G401 (cell line): ENCODE results near the gene DBT. TPM values are rescaled to one million over a fixed set of nuclear protein-coding genes. Genes with fewer than 3 reads are reported as not detected.
"Not testable (repeated sequence)": the region's sequence is repeated elsewhere in the genome, so short reads cannot be mapped to it uniquely, and the experiment has no call there.

Source experiments
- DNase-seq: peaks from one replicate; pipeline ENCODE4 v3.0.0-alpha.2; 2015; ENCODE audit warnings: low spot score
- in situ Hi-C: cut with HindIII; loops from 2 replicates; pipeline ENCODE4 v1.10.0; 2016; ENCODE audit warnings: low sequenced_read_pairs, mixed read lengths
- total RNA-seq: library from RNA; depleted of rRNA; stranded (reverse); fragments of >200 nt; shearing (Covaris generic); gene quantifications from 2 replicates; pipeline ENCODE4 v1.2.3, GENCODE V29; 2014

Gene DBT
- total RNA-seq, 1 experiment from 2014 or later, result 4.2 TPM

- DNase-seq, result no peak
- in situ Hi-C loops, result no loop called here
Measured at GRCh38 chr1:100253552-100253951, 3.9 kb upstream of the DBT start.

GRCh38 chr1:100252901-100253300, 3.3 kb upstream of the DBT start:
- no peak for DNase-seq
- in situ Hi-C loops, result no loop called here

GRCh38 chr1:100250807-100251206, 1.2 kb upstream of the DBT start:
- in situ Hi-C loops, result no loop called here
- no peak for DNase-seq

DNA sequence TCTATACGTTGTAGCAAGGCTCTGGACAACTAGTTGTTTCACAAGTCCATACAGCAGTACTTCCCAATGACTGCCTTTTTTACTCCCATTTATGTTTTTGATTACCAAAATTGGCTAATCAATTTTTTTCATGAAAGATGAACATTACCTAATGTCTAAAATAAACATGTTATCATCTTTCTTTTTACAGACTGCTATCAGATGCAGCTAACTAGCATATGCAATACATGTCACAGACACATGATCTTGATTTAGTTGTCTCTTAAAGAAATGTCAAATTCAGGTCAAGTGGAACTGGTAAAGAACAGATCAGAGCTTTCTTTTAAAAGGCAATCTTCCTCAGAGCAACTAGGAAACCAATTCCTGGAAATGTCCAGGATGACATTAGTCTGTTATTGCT, 630 bp upstream of the DBT start:
- DNase-seq, result peak; percentile 21
- in situ Hi-C loops, result no loop called here

DNA sequence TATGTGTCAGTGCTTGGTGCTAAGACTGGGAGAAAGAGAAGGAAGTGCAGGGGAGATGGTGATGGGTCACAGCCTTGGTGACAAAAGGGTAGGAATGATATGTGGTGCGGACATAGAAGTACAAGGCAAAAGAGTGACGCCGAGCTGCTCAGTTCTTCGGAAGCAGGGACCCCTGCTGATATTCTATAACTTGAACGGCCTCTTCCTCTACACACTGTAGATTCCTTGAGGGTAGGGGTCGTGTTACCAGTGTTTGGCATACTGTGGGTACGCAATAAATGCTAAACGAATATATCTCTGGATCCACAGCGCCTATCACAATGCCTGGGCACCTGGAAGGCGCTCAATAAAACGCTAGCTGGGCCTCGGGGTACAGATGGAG, 488 bp downstream of the DBT start:
- in situ Hi-C loops, result no loop called here

DNA sequence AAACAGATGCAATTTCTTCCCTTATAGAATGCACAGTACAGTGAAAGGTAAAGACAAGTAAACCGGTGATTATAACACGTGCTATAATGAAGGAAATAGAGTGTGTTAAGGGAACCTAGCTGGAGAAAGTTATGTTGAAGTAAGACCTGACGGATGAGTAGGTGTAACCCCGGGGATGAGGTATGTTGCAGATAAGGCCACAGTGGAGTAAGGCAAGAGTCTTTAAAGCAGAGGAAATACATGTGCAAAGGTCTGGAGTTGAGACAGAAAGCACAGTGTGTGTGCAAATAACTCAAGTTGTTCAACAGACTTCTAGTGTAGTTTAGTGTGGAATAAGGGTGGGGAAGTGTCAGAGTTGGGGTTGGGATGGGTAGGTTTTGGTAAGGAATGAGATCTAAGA, 2.9 kb downstream of the DBT start:
- DNase-seq, result no peak
- in situ Hi-C loops, result no loop called here

More for the DNA sequence above, 488 bp downstream of the DBT start:
- no peak for DNase-seq

- no peak for DNase-seq
Measured at GRCh38 chr1:100240631-100241030, 9.0 kb downstream of the DBT start.

DNA sequence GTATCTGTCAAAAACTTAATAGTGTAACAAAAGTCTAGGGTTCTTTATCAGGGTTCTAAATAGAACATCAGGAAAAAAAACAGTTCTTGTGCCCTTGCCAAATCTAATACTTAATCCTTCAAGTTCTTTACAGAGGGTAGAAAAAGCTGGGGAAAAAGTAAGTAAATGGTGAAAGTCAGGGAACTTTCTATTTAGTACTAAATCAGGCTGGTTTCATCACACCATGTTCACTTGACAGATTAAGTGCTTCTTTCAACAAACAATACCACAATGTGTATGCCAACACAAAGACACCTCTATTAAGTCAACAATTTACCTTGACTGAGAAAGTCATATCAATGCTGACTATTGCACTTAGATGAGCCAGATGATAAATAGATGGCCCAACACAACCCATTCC, 9.7 kb downstream of the DBT start:
- DNase-seq, result no peak
- in situ Hi-C loops, result no loop called here

More at GRCh38 chr1:100240631-100241030, 9.0 kb downstream of the DBT start:
- in situ Hi-C loops, result no loop called here

DNA sequence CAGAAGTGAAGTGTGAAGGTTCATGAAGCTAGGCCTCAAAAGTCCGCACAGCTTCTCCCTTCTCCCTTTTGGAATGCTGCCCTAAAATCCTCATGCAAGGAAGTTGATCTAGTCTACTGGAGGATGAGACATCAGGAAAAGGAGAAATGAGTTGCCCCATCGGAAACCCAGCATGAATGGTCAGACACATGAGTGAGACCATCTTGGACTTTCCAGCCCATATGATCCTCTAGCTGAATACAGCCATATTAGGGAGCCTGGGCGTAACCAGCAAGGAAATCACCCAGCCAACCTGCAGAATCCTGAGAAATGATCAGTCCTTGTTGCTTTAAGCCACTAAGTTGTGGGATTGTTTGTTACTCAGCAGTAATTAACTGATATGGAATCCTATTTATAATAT, 12.5 kb downstream of the DBT start:
- in situ Hi-C loops, result no loop called here
- DNase-seq, result no peak

GRCh38 chr1:100234432-100234831, 15.2 kb downstream of the DBT start:
- no peak for DNase-seq
- in situ Hi-C loops, result no loop called here

DNA sequence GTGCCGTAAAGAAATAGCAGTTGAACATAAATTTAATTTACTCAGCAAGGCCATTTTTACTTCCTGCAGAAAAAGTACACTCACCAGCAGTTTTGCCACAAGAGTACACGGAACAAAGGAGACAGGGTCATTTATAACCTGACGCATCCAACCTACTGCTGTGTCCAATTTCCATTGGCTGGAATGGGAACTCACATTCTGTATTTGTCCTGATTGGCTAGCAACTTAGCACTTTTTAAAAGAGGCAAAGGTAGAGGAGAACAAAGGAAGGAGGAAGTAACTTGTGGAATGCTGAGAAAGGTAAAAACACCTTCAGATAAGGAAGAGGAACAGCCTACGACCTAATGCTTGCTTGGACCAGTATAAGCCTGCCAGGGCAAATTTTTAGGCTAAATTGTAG, 16.1 kb downstream of the DBT start:
- in situ Hi-C loops, result not testable (repeated sequence)

DNA sequence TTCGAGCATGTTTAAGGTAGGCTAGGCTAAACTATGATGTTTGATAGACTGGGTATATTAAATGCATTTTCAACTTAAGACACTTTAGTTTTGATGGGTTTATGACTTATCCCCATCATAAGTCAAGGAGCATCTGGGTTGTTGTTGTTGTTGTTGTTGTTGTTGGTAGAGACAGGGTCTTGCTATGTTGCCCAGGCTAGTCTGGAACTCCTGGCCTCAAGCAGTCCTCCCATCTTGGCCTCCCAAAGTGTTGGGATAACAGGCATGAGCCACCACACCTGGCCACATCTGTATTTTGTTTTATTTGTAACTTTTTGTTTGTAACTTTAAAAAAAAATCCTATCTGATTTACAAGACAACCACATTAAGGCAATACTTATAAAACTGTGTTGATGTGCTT, 17.5 kb downstream of the DBT start:
- DNase-seq, result no peak
- in situ Hi-C loops, result no loop called here

More for the DNA sequence above, 16.1 kb downstream of the DBT start:
- not testable (repeated sequence) for DNase-seq

DNA sequence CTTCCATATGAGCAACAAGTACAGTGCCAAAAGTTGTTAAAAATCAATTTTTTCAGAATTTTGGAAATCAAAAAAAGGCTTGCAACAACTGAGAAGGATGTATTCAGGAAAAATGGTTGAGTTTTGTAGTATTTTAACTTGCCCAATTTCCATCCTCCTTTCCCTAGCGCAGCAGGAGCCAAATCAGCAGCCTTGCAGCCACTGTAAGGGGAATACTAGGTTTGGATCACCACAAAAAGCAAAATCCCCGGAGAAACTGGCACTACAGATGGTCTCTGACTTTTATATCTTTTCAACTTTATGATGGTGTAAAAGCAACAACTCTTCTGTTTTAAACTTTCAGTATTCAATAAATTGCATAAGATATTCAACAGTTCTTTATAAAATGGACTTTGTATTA, 17.9 kb downstream of the DBT start:
- no peak for DNase-seq
- in situ Hi-C loops, result no loop called here

DNA sequence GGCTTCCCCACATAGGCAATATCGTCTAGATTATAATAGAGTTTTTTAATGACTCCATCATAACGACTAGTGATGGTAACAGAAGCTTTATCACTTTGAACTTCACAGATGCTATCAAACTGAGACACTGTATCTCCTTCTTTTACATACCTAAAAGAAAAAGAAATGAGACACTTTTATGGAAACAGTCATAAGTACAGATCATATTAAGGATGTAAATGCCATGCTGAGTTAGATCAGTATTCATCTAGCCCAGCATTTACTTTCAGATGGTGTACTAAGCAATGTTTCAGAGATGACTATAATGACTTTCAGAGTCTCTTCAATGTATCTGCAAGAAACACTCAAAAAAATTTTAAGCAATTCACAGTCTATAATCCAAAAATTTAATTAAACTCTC, 18.9 kb downstream of the DBT start:
- in situ Hi-C loops, result no loop called here
- no peak for DNase-seq

GRCh38 chr1:100229681-100230443, 19.8 kb downstream of the DBT start:
- in situ Hi-C loops, result no loop called here
- DNase-seq, result no peak

GRCh38 chr1:100222428-100222827, 27.2 kb downstream of the DBT start:
- in situ Hi-C loops, result no loop called here
- no peak for DNase-seq

GRCh38 chr1:100219883-100220282, 29.8 kb downstream of the DBT start:
- in situ Hi-C loops, result no loop called here
- DNase-seq, result no peak

GRCh38 chr1:100219457-100219856, 30.2 kb downstream of the DBT start:
- in situ Hi-C loops, result no loop called here
- DNase-seq, result no peak

DNA sequence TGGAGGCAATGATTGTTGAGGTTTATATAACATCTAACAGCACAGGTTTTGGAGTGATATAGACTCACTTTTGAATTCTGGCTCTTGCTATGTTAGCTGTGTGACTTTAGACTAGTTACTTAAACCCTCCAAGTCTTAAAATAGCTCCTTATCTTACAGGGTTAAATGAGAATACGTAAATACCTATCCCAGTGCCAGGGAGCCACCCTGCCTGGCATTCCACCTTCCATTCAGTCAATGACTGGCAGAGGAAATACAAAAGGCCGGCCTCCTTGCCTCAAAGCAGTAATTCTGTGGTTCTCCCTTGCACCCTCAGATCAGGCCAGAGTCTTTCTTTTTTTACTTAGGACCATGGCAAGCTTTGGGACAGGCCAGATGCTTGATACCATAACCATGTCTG, 31.8 kb downstream of the DBT start:
- DNase-seq, result no peak
- in situ Hi-C loops, result no loop called here

- DNase-seq, result no peak
- in situ Hi-C loops, result no loop called here
Measured at GRCh38 chr1:100215101-100215500, 34.5 kb downstream of the DBT start.

DNA sequence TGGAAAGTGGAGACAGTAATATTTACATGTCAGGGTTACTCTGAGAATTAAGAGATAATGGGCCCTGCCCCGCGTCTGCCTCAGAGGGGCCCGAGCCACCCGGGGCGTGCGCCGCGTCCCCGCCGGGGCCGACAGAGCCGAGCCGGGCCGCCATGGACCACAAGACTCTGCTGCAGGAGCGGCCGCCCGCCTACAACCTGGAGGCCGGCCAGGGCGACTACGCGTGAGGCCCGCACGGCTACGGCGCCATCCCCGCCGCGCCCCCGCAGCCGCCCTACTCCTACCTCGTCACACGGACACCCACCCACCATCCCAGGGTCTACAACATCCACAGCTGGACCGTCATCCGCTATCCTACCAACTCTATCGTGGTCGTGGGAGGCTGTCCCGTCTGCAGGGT, 36.5 kb downstream of the DBT start:
- DNase-seq, result no peak
- in situ Hi-C loops, result no loop called here
